ENCODE data around the gene TMEM169.

TMEM169 gene

DNA sequence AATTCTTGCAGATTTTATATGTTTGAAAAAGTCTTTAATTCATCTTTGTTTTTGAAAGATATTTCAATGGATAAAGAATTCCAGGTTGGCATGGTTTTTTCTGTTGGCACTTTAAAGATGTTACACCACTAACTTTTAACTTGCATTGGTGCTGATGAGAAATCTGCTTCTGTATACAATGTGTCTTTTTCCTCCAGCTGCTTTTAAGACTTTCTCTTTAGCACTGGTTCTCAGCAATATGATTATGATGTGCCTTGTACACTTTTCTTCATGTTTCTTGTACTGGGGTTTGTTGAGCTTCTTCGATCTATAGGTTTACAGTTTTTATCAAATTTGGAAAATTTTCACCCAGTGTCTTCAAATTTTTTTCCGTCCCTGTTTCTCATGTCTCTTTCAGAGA is 29.3 kb upstream of the TMEM169 start:
- Histone ChIP-seq H3K36me3 (replicated peaks) (no peaks in the 10 kb centered on the region), H3K27me3 (replicated peaks) (no peaks in the 10 kb centered on the region), H3K4me3 (ENCODE audit: low read depth, low read length) (no peak overlapping the region), H3K27ac (no peak overlapping the region)
- DNase-seq = no peak
- in situ Hi-C loops (cut with HindIII; ENCODE audit: low pct_ligation_motif_present, low sequenced_read_pairs) = no loop called here
- TF ChIP-seq, protein P1, sequence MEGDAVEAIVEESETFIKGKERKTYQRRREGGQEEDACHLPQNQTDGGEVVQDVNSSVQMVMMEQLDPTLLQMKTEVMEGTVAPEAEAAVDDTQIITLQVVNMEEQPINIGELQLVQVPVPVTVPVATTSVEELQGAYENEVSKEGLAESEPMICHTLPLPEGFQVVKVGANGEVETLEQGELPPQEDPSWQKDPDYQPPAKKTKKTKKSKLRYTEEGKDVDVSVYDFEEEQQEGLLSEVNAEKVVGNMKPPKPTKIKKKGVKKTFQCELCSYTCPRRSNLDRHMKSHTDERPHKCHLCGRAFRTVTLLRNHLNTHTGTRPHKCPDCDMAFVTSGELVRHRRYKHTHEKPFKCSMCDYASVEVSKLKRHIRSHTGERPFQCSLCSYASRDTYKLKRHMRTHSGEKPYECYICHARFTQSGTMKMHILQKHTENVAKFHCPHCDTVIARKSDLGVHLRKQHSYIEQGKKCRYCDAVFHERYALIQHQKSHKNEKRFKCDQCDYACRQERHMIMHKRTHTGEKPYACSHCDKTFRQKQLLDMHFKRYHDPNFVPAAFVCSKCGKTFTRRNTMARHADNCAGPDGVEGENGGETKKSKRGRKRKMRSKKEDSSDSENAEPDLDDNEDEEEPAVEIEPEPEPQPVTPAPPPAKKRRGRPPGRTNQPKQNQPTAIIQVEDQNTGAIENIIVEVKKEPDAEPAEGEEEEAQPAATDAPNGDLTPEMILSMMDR (IDR thresholded peaks at IDR 0.05; ENCODE audit: low read depth, low read length, missing control alignments) = no peak

- no peak for DNase-seq
- Histone ChIP-seq H3K27me3 (replicated peaks) (no peaks in the 10 kb centered on the region), H3K27ac (no peak overlapping the region), H3K4me3 (ENCODE audit: low read depth, low read length) (no peak overlapping the region), H3K36me3 (replicated peaks) (no peaks in the 10 kb centered on the region)
- in situ Hi-C loops (cut with HindIII; ENCODE audit: low pct_ligation_motif_present, low sequenced_read_pairs) = no loop called here
- TF ChIP-seq, protein P1 (IDR thresholded peaks at IDR 0.05; ENCODE audit: low read depth, low read length, missing control alignments) = no peak
These were observed 26.0 kb upstream of the TMEM169 start for GRCh38 chr2:216055680-216056079.

DNA sequence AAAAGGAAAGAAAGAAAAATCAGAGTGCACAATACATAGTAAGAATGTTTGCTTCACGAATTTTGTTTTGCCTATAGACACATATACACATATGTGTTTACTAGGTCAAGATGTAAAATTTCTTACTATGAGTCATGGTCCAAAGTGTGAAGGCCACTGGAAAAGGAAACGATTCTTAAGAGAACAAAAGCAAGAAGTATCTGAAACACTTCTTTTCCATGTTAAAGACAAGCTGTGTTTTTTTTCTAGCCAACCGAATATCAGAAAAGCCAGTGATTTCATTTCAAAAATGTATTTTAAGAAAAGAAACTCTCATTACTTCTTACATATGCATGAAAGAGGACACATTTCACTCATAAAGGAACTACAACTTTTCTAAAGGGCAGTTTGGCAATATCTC is 25.0 kb upstream of the TMEM169 start:
- TF ChIP-seq, protein P1 (IDR thresholded peaks at IDR 0.05; ENCODE audit: low read depth, low read length, missing control alignments) = no peak
- in situ Hi-C loops (cut with HindIII; ENCODE audit: low pct_ligation_motif_present, low sequenced_read_pairs) = no loop called here
- Histone ChIP-seq H3K4me3 (ENCODE audit: low read depth, low read length) (no peak overlapping the region), H3K36me3 (replicated peaks) (no peaks in the 10 kb centered on the region), H3K27me3 (replicated peaks) (no peaks in the 10 kb centered on the region), H3K27ac (no peak overlapping the region)
- no peak for DNase-seq

- TF ChIP-seq, protein P1 (IDR thresholded peaks at IDR 0.05; ENCODE audit: low read depth, low read length, missing control alignments) = no peak
- in situ Hi-C loops (cut with HindIII; ENCODE audit: low pct_ligation_motif_present, low sequenced_read_pairs) = no loop called here
- DNase-seq = peak; percentile 51
- no peaks in the 10 kb centered on the region for H3K36me3 ChIP-seq (replicated peaks)
- H3K27me3 ChIP-seq (replicated peaks) = no peaks in the 10 kb centered on the region
- no peak overlapping the region for H3K27ac ChIP-seq
- H3K4me3 ChIP-seq (ENCODE audit: low read depth, low read length) = no peak overlapping the region
These were observed 24.0 kb upstream of the TMEM169 start for GRCh38 chr2:216057688-216058193.

GRCh38 chr2:216059233-216059834 is 22.4 kb upstream of the TMEM169 start:
- in situ Hi-C loops (cut with HindIII; ENCODE audit: low pct_ligation_motif_present, low sequenced_read_pairs) = no loop called here
- Histone ChIP-seq H3K36me3 (replicated peaks) (no peaks in the 10 kb centered on the region), H3K27ac (no peak overlapping the region), H3K4me3 (ENCODE audit: low read depth, low read length) (no peak overlapping the region), H3K27me3 (replicated peaks) (no peaks in the 10 kb centered on the region)
- TF ChIP-seq, protein P1 (IDR thresholded peaks at IDR 0.05; ENCODE audit: low read depth, low read length, missing control alignments) = peak; percentile 26
- no peak for DNase-seq
